ENCODE results near the gene RNF121. TPM values are rescaled to one million over a fixed set of nuclear protein-coding genes. Genes with fewer than 3 reads are reported as not detected.

RNF121 gene
- total and polyA plus RNA-seq, 9 donors: 17.4 to 32.2 (median 27.0) TPM

DNA sequence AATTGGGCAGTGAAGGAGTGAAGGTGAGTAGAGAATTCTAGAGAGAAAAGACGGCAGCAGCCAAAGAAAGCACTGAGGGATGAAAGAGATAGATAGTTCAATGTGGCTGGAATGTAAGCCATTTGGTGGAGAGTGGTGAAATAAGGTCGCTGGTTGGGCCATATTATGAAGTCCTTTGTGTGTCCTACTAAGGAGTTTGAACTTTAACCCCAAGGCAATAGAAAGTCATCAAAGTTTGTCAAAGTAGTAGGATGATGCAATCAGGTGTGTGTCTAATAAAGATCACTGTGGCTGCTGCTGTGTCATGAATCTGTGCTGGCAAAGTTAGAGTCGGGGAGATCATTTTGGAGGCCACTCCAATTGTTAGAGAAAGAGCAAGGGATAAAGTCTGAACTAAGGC, 18.7 kb downstream of the RNF121 start:
- Histone ChIP-seq H3K27ac (no peak overlapping the region), H3K9me3 (no peaks in the 10 kb centered on the region), H3K27me3 (no peaks in the 10 kb centered on the region), H3K36me3 (no peaks in the 10 kb centered on the region), H3K4me3 (no peak overlapping the region), H3K4me1 (ENCODE audit: insufficient read depth) (no peaks in the 10 kb centered on the region)
- WGBS, 3 donors: 88 to 90% (median 89%) methylated on average over 3 of the region's 3 CpGs
- no peak for DNase-seq
- intact Hi-C loops (cut with DNase I): no loop called here
- TF ChIP-seq, protein P1, sequence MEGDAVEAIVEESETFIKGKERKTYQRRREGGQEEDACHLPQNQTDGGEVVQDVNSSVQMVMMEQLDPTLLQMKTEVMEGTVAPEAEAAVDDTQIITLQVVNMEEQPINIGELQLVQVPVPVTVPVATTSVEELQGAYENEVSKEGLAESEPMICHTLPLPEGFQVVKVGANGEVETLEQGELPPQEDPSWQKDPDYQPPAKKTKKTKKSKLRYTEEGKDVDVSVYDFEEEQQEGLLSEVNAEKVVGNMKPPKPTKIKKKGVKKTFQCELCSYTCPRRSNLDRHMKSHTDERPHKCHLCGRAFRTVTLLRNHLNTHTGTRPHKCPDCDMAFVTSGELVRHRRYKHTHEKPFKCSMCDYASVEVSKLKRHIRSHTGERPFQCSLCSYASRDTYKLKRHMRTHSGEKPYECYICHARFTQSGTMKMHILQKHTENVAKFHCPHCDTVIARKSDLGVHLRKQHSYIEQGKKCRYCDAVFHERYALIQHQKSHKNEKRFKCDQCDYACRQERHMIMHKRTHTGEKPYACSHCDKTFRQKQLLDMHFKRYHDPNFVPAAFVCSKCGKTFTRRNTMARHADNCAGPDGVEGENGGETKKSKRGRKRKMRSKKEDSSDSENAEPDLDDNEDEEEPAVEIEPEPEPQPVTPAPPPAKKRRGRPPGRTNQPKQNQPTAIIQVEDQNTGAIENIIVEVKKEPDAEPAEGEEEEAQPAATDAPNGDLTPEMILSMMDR (IDR thresholded peaks at IDR 0.05): no peak
- TF ChIP-seq EP300 (IDR thresholded peaks at IDR 0.05) (no peak), POLR2A (IDR thresholded peaks at IDR 0.05) (no peak)

GRCh38 chr11:71948314-71949027, 19.6 kb downstream of the RNF121 start:
- intact Hi-C loops (cut with DNase I): no loop called here
- 68 to 75% (median 74%) methylated on average over 7 of the region's 7 CpGs for WGBS, 3 donors
- H3K9me3 ChIP-seq: no peaks in the 10 kb centered on the region
- H3K4me1 ChIP-seq (ENCODE audit: insufficient read depth): no peaks in the 10 kb centered on the region
- no peak for DNase-seq
- TF ChIP-seq, protein P1 (IDR thresholded peaks at IDR 0.05): no peak
- TF ChIP-seq POLR2A (IDR thresholded peaks at IDR 0.05) (no peak), EP300 (IDR thresholded peaks at IDR 0.05) (no peak)
- no peak overlapping the region for H3K27ac ChIP-seq
- no peaks in the 10 kb centered on the region for H3K36me3 ChIP-seq
- H3K27me3 ChIP-seq: no peaks in the 10 kb centered on the region
- H3K4me3 ChIP-seq: no peak overlapping the region

DNA sequence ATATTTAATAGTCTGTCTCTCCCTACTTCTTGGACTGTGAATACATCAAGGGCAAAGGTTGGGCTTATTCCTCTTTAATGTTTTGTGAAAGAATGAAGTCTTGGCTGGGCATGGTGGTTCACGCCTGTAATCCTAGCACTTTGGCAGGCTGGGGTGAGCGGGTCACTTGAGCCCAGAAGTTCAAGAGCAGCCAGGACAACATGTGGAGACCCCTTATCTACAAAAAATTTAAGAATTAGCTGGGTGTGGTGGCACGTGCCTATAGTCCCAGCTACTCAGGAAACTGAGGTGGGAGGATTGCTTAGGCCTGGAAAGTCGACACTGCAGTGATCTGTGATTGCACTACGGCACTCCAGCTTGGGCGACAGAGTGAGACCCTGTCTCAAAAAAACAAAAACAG, 20.2 kb downstream of the RNF121 start:
- intact Hi-C loops (cut with DNase I): no loop called here
- Histone ChIP-seq H3K9me3 (no peaks in the 10 kb centered on the region), H3K27me3 (no peaks in the 10 kb centered on the region), H3K36me3 (no peaks in the 10 kb centered on the region), H3K27ac (no peak overlapping the region), H3K4me1 (ENCODE audit: insufficient read depth) (no peaks in the 10 kb centered on the region), H3K4me3 (no peak overlapping the region)
- no peak for DNase-seq
- TF ChIP-seq POLR2A (IDR thresholded peaks at IDR 0.05) (no peak), EP300 (IDR thresholded peaks at IDR 0.05) (no peak)
- TF ChIP-seq, protein P1 (IDR thresholded peaks at IDR 0.05): no peak
- 76 to 83% (median 77%) methylated on average over 6 of the region's 6 CpGs for WGBS, 3 donors

DNA sequence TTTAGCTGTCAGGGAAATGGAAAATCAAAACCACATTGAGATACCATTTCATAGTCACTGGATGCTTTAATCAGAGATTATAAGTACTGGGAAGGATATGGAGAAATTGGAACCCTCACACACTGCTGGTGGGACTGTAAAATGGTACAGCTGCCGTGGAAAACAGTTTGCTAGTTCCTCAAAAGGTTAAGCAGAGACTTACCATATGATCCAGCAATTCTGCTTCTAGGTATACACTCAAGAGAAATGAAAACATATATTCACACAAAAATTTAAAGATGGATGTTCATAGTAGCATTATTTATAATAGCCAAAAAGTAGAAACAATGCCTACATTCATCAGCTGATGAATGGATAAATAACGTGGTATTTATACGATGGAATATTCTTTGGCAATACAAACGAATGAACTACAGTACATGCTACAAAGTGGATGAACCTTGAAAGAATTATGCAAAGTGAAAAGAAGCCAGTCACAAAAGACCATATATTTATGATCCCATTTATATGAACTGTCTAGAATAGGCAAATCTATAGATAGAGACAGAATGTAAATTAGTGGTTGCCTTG, 23.0 kb downstream of the RNF121 start:
- Histone ChIP-seq H3K4me3 (no peak overlapping the region), H3K27me3 (no peaks in the 10 kb centered on the region), H3K9me3 (no peaks in the 10 kb centered on the region), H3K4me1 (ENCODE audit: insufficient read depth) (no peaks in the 10 kb centered on the region), H3K36me3 (no peaks in the 10 kb centered on the region), H3K27ac (no peak overlapping the region)
- DNase-seq: no peak
- 91 to 92% (median 91%) methylated on average over 4 of the region's 4 CpGs for WGBS, 3 donors
- TF ChIP-seq, protein P1 (IDR thresholded peaks at IDR 0.05): no peak
- no peak for TF ChIP-seq EP300 (IDR thresholded peaks at IDR 0.05)
- TF ChIP-seq POLR2A (IDR thresholded peaks at IDR 0.05): no peak
- intact Hi-C loops (cut with DNase I): no loop called here

Measured in ovary (tissue), 9 donors.